Nucleus accumbens (tissue), 56 donors: ENCODE measurements around the gene CNTNAP2.

Experiments used
- DNase-seq, 56 donors: peaks; one replicate each; lab custom pipeline; 2025; lab: John Stamatoyannopoulos, UW

CNTNAP2 gene

DNA sequence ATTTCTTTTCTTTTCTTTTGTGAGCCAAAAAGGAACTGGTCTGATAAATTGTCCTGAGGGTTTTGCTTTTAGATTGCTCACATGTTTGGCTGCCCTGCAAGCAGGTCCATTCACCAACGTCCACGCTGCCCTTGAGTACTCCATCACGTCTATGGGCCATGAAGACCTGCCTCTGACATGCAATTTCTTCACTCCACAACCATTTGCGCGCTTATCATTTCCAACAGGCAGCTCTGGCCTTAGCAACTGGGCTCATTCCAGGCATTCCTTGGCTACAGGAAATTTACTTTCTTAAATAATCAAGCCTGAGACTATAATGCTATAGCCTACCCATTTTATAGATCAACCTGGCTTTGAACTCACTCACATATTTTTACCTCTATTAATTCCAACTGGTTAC lies 2065.7 kb downstream of the CNTNAP2 start:
- no peak for DNase-seq

DNA sequence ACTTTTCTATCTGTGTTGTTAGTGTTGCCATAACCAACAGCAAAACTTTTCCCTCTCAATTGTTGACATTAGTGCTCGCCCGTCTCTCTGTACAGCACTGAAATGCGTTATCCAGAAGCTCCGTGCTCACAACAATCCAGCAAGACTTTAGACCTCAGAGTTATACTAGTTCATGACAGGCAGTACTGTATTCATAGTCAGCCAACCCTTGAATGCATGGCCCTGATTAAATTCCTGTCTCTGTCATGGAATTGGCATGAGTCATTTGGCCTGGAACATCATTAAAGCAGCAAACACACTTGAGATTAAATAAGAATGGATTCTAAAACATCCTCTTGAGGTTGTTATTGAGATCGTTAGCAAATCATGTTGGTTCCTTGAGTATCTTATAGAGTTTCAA lies 2068.4 kb downstream of the CNTNAP2 start:
- no peak for DNase-seq

DNA sequence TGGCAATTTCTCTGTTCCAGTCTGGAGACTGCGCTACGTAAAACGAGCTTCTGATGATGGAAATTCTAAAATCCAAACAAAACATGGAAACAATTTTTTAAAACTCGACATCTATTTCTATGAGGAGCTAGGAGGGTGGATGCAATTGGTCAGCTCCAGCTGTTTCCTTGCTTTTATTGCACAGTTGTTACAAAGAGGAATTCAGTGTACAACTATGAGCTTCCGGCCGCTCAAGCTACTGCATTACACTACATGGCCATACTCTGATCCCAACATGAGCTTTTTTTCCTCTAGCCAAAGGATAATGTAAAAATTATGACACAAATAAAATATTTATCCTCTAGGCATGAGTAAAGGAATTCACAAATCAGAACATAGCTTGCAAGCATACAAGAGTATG lies 2070.9 kb downstream of the CNTNAP2 start:
- DNase-seq = no peak

DNA sequence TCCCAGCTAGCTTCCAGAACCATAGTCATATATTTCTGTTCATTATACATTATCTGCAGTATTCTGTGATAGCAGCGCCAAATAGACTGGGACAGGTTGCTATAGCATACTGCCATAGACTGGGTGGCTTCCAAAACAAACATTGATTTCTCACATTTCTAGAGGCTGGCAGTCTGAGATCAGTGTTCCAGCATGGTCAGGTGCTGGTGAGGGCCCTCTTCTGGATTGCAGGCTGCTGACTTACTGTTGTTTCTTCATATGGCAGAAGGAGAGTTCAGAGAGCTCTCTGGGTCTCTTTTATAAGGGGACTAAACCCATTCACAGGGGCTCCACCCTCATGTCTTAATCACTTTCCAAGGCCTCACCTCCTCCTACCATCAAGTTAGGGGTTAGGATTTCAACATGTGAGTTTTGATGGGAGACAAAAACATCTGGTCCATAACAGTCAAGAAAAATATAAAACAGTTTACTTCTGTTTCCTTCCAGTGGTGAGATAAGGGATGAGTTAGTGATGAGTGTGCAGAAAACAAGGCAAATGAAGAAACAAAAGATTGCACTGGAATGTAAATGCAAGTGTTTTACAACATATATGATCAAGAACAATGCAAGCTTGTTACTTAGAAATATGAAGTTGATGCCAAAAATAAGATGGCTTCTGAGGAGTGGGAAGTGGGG lies 2074.9 kb downstream of the CNTNAP2 start:
- no peak for DNase-seq

DNA sequence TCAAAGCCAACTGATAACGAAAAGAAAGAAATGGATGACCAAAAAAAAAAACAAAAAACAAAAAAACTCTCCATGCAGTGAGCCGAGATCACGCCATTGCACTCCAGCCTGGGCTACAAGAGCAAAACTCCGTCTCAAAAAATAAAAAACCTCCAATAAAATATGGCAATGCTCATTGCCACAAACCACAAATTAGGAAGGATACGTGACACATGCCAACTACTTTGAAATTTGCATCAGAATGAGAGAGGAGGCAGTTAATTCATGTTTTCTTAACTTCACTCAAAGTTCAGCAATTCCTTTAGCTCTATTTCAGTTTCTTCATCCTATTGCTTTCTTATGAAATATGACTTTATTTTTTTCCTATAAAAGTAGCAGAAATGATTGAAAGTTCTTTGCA lies 2075.9 kb downstream of the CNTNAP2 start:
- DNase-seq = no peak

DNA sequence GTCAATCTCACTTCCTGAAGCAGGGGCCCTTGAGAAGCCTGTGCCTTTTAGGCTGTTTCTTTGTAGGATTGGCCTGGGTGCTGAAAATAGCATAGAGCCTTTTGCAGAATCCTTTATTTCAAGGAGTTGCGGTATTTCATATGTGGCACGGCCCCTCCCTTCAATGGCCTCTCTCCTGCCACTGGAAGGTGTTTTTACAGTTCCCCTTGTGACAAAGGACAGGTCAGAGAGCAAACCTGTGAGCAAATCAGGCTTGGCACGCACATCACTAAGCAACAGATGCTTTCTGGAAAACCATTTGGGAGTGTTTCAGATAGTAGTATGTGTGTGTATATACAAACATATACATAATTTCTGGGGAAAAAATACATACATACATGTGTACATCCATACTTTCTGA lies 2085.4 kb downstream of the CNTNAP2 start:
- DNase-seq = no peak

DNA sequence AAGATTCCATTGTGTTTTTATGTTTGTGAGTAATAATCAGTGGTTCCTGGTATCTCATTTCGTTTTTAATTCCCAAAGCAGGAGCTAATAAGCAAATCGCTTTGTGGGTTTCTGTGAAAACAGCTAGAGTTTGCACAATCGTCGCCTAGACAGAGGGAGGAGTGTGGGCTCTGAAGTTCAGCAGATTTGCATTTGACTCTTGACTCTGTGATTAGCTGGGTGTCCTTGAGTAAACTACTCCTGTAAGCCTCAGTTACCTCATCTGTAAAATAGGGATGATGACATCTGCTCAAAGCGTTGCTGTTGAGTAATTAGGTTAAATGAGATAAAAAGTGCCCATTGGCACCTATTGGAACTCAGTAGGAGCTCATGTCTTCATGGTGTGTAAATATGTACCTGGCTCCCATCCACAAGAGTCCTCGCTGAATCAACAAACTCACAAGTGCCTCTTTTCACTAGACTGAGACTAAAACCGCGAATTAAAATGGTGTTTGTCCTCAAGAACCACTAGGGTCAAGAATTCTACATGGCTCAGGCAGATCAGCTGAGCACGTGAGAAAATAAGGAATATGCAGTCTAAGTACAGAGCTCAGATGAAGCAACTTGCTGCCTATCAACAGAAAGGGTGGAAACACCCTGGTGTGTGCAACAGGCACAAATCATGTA lies 2088.2 kb downstream of the CNTNAP2 start:
- DNase-seq = no peak

DNA sequence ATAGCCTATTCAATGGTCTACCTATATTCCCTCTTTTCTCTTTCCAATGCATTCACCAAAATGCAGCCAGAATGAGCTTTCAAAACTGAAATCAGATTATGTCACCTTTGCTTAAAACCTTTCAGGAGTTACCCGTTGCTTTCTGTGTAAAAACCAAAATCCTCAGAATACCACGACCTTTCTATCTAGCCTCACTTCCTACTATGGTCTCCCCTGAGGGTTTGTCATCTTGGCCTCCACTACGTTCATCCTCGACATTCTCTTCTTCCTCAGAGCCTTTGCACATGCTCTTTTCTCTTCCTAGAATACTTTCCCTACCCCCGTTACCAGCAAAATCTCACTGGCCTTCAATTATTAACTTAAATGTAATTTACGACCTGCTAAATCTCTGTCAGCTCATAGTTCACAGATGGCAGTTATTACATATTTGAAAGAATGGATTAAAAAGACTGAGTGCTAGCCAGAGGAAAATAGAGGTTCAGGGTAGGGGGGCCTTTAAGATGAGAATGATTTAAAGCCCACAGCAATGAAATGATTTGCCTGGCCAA lies 2093.1 kb downstream of the CNTNAP2 start:
- DNase-seq = no peak

DNA sequence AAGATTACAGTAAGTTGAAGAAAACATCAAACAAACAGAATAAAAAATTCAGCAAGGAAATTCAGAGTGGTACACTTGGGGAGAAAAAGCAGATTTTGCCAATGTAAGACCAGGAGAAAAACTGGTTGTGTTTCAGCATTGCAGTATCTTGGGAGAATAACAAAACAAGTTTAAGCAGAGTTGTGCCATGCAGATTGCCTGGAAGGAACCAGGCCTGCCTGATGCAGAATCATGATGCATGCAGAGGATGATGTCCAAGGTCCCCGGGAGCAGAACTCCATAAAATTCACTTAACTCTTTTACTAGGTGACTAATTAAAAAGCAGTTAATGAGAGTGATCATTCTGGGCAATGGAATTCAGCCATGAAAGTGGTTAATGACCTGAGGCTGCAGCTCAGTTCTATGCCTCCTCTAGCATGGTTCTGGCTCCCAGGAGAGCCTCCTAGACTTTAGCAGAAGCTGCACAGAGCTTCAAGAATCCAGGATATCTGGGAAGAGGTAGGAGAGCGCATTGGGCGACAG lies 2094.3 kb downstream of the CNTNAP2 start:
- no peak for DNase-seq

DNA sequence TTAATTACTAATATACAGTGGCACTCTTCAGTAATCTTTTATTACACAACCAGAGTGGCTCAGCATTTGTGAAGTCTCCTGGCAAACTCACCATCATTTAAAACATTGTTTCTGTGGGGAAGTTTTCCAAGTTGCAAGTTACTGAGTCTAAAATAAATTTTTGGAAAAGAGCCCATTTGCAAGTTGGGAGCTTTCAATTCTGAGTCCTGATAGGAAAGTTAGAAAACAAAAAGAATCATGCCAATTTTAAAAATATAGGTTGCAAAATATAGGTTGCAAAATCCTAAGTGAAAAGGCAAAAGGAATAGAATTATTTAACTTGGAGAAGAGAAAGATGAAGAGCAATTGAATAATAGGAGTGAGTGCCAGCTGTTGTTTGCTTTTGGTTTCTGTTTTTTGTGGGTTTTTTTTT lies 2095.1 kb downstream of the CNTNAP2 start:
- no peak for DNase-seq

DNA sequence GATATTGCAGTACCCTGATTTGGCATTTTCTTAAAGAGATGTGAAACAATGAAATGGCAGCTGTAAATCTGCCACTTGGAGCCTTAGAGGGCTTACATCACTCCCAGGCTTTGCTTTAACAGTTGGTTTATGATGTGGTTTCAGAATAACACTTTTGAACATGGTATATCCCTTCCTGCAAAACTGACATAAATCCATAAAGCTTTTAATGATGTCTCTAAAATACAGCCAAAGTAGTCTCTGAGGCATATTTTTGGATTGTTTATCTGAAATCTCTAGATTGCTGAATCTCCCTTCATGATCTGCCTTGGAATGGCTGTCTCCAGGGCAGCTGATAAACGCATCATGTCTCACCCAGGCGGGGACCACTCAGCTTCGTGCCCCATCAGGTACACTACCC lies 2096.1 kb downstream of the CNTNAP2 start:
- no peak for DNase-seq

DNA sequence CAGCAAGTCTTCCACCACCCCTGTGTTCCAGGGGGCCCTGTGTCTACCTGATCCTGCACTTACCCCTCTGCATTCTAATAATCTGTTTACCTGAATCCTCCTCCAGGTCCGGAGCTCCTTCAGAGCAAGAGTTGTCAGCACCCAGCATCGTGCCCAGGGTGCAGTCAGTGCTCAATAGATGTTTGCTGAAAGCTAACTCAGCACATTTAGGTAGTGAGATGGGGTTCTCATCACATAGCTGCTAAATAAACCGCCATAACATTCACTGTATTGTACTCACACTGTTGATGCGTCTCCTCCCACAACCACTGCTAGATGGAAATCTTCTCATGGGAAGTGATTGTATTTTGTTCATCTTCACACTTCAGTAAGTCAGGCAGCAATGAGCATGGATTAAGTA lies 2097.5 kb downstream of the CNTNAP2 start:
- DNase-seq = no peak

DNA sequence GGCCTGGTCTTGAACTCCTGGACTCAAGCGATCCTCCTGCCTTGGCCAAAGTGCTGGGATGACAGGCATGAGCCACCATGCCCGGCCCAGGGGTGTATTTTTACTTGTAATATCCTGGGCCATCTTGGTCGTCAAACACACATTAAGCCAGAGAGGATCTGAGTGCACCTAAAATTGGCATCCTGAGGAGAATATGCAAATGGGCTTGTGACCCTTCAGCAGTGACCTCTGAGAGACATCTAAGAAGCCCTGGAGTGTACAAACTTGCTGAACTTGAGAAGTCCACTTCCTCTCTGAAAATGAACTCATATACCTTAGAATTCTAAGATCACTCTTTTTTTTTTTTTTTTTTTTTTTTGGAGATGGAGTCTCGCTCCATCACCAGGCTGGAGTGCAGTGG lies 2102.0 kb downstream of the CNTNAP2 start:
- DNase-seq = no peak

DNA sequence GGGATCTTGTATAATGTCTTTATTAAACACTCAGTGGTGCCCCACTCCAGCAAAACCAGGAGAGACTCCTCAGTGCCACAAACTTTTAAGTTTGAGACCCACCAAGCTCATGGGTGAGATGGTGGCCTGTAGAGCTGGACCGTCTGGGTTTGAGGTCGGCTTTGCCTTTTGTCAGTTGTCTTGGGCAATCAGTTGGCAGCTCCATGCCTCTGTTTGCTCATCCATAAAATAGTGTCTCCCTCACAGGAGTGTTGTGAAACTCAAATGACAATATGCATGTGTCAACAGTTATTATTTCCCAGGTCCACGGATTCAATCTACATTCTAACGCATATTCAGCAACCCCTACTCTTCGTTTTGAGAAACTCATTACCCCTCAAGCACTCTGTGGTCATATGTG lies 2106.1 kb downstream of the CNTNAP2 start:
- no peak for DNase-seq

DNA sequence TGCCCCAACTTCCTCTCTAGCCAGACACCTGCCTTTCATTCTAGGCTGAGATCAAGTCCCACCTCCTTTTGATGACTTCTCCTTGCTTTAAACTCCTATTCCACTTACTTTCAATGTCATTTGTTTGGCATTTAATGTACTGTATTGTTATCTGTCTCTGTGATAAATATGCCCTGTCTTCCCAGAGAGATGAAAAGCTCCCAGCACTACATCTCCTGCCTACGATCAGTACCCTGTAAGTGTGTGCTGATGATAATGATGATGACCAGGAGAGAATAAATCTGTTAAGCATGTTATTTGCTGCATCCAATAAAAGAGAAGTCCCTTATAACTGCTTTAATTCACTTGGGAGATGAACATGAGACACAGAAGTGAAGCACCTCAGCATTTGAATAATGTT lies 2106.6 kb downstream of the CNTNAP2 start:
- no peak for DNase-seq

DNA sequence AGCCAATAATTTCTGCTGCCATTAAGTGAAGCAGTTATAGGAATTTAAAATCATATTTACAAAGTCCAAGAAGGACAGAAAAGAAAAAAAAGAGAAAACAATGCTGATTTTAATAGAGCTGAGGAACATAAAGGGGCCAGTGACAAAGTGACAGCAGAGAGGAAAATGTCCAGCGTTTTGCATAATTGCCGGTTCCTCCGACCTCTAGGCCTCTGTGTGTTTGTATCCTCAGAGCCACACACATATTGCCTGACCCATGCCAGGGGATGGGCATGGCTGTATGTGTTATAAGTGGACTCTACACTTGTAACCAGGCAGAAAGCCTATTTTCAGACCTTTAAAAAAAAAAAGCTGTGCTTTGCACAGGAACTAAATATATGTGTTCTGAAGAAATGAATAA lies 2107.1 kb downstream of the CNTNAP2 start:
- no peak for DNase-seq

DNA sequence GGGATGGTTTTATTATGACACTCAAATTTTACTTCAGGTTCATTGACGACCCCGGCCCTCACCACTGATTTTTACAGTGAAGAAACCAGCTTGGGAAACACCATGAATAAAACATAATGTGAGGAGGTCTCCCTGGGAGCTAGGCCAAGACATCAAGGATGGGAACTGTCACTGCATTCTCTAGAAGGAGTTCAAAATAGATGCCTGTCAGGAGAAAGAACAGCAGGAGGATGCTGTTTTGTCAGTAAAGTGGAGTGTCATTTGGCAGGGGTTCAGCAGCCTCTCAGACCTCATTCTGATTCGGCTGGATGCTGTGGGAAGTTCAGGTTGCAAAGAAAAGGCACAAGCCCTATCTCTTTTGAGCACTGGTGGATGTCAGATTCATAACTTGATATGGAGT lies 2113.7 kb downstream of the CNTNAP2 start:
- peak in 9 of 56 donors; percentile 3 to 23 (median 7) for DNase-seq

DNA sequence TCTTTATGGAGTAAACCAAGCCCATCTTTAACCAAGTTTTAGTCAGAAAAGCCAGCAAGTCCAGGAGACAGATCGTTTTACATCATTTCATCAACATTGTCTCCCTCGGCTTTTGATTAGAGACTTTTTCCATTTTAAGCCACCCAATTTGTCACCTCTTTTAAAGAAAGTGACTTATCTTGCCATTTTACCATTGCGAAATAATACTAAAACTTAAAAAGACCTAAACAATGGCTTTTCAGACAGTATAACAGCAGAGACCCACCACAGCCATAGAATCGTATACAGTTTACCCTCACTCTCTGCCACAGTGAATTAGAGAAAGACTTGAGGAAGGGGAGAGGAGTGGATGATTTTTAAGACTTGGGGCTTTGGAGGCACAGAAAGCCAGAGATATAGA lies 2114.3 kb downstream of the CNTNAP2 start:
- DNase-seq = no peak

DNA sequence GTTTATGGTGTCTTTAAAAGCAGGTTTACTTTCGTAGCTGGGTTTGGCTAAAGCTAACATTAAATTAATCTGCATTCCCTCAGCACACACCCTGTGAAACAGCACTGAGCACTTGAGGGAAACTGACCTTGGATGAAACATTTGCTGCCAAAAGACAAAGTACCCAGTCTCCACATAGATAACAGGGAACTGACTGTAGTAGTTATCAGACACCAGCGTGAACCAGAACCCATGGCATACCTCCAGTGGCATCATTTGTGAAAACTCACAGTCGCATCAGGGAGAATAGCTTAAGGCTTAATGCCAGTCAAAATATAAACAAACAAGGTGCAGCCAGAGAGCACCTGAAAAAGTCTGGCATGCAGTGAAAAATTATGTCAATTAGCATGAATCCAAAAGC lies 2116.2 kb downstream of the CNTNAP2 start:
- DNase-seq = no peak

DNA sequence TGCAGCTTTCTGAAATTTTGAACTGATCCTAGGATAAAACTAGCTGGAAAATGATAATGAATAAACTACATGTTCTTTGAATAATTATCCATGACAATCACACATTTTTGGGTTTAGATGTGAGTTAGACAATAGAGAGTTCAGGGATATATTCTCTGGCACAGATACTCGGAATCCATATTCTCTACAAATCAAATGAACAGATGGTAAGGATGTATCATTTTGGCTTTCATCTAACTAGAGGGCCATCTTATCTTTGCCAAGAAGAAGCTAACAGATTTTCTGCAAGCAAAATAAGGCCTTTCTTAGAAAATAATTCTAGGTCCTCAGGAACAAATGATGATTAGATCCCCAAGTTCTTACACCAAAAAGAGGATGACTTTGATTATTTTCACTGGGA lies 2118.1 kb downstream of the CNTNAP2 start:
- DNase-seq = no peak

DNA sequence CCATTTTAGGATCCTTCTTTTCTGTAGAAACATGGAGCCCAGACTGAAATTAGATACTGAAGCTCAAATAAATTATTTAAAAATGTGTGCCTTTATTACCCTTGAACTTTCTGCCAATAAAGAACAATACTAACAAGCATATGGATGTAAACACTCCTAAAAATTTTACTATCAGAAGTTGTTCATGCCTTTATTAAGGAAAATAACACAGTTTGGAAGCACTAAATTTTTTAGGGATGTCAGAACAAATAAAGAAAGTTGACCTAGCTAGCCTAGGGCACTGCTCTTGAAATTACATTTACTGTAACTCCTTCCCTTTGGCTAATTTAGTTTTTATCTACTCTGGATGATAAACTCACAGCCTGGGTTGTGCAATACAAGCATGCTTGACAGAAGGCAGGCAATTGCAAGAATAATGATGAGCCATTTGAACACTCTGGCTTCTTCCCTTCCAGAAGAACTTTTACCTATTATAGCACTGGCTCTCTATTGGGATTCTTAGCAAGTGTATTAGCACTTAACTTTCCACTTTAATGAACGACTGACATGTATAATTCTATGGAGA lies 2122.2 kb downstream of the CNTNAP2 start:
- DNase-seq = no peak
